Measurements from ENCODE around the gene SRI. TPM values are rescaled to one million over a fixed set of nuclear protein-coding genes. Genes with fewer than 3 reads are reported as not detected.
A peak's percentile ranks its signal among the peaks of the same experiment; 100 is the strongest.

SRI gene
- total RNA-seq, 1 experiment from 2014 or later, result 269 TPM

DNA sequence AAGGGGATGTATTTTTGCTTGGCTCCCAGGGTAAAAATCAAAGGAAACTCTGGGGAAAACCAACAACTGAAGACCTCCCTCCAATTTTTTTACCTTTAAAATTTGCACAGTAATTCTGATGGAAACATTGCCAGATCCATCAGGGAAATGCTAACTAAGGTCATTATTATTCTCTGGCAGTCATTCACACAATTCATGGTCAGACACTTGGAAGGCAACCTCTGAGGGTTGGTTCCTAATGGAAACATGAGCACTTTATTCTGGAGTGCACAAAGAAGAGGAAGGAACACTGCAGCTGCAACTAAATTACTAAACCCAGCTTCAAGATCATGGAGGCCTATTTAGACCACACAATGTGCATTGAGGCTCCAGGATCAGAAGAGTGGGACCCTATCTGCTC, 34.2 kb downstream of the SRI start:
- intact Hi-C loops (cut with micrococcal nuclease; ENCODE audit: unreplicated experiment), result no loop called here
- no TSS peak for BruUV-seq (replicated peaks)
- H3K4me3 ChIP-seq, result no peak overlapping the region
- H2AFZ ChIP-seq, result no peak overlapping the region
- POLR2A ChIA-PET (ENCODE audit: unreplicated experiment), result interaction anchor here (0.7 kb wide), 1 partner anchor 58 kb away, joined by 7 read pairs; no protein-coding TSS in a partner anchor
- H3K27ac ChIP-seq, result 0 out of 2 replicates have a peak overlapping the region, but pooled peaks have one; percentile 40
- H3K36me3 ChIP-seq (ENCODE audit: low read depth), result no peaks in the 10 kb centered on the region
- no peaks in the 10 kb centered on the region for H3K79me2 ChIP-seq (ENCODE audit: low read depth)
- peaks cover 4% of the 10 kb centered on the region for H3F3A ChIP-seq (ENCODE audit: insufficient read depth, low read depth)
- H3K27me3 ChIP-seq (ENCODE audit: insufficient read depth, low read depth), result no peaks in the 10 kb centered on the region
- CTCF ChIA-PET, result interaction anchor here (1.0 kb wide), 1 partner anchor 16 kb away, joined by 9 read pairs; no protein-coding TSS in a partner anchor
- peaks cover 23% of the 10 kb centered on the region for H3K4me1 ChIP-seq (replicated peaks; ENCODE audit: insufficient read depth)
- H3K9me2 ChIP-seq (ENCODE audit: insufficient read depth), result no peaks in the 10 kb centered on the region
- H3K4me2 ChIP-seq, result no peak overlapping the region
- H3K9me3 ChIP-seq (ENCODE audit: insufficient read depth, low read depth), result no peaks in the 10 kb centered on the region
- no peaks in the 10 kb centered on the region for H4K20me1 ChIP-seq (ENCODE audit: insufficient read depth)
- DNase-seq, result no peak
- TF ChIP-seq CTCF (conservative IDR thresholded peaks at IDR 0.05) (no peak), EZH2 (IDR thresholded peaks at IDR 0.05; ENCODE audit: low read depth) (no peak)

GRCh38 chr7:88184848-88185304, 35.0 kb downstream of the SRI start:
- Histone ChIP-seq H3K9me3 (ENCODE audit: insufficient read depth, low read depth) (no peaks in the 10 kb centered on the region), H3K36me3 (ENCODE audit: low read depth) (no peaks in the 10 kb centered on the region), H3F3A (ENCODE audit: insufficient read depth, low read depth) (peaks cover 4% of the 10 kb centered on the region), H3K4me1 (replicated peaks; ENCODE audit: insufficient read depth) (peaks cover 23% of the 10 kb centered on the region), H3K27me3 (ENCODE audit: insufficient read depth, low read depth) (no peaks in the 10 kb centered on the region), H3K4me2 (0 out of 2 replicates have a peak overlapping the region, but pooled peaks have one; percentile 9), H3K27ac (0 out of 2 replicates have a peak overlapping the region, but pooled peaks have one; percentile 40), H3K4me3 (no peak overlapping the region; the same call in 1 of the 2 replicates), H3K79me2 (ENCODE audit: low read depth) (no peaks in the 10 kb centered on the region), H3K9me2 (ENCODE audit: insufficient read depth) (no peaks in the 10 kb centered on the region), H2AFZ (no peak overlapping the region; the same call in 1 of the 2 replicates), H4K20me1 (ENCODE audit: insufficient read depth) (no peaks in the 10 kb centered on the region)
- no peak for TF ChIP-seq CTCF (conservative IDR thresholded peaks at IDR 0.05)
- TF ChIP-seq EZH2 (IDR thresholded peaks at IDR 0.05; ENCODE audit: low read depth), result no peak
- CTCF ChIA-PET, result no interaction called here
- POLR2A ChIA-PET (ENCODE audit: unreplicated experiment), result interaction anchor here (0.7 kb wide), 1 partner anchor 59 kb away, joined by 7 read pairs; no protein-coding TSS in a partner anchor
- peak; percentile 46 to 61 for DNase-seq
- no TSS peak for BruUV-seq (replicated peaks)
- intact Hi-C loops (cut with micrococcal nuclease; ENCODE audit: unreplicated experiment), result loop anchor here (5.0 kb wide), 1 partner anchor 42 kb away; no protein-coding TSS in a partner anchor

GRCh38 chr7:88183051-88183450, 36.8 kb downstream of the SRI start:
- no peak overlapping the region for H2AFZ ChIP-seq
- H3K9me3 ChIP-seq (ENCODE audit: insufficient read depth, low read depth), result no peaks in the 10 kb centered on the region; the same call in 1 of the 2 replicates
- peak overlapping the region; percentile 28 for H3K27ac ChIP-seq
- H3K79me2 ChIP-seq (ENCODE audit: low read depth), result no peaks in the 10 kb centered on the region
- no peaks in the 10 kb centered on the region for H4K20me1 ChIP-seq (ENCODE audit: insufficient read depth)
- CTCF ChIA-PET, result no interaction called here
- no peaks in the 10 kb centered on the region for H3K27me3 ChIP-seq (ENCODE audit: insufficient read depth, low read depth)
- H3K9me2 ChIP-seq (ENCODE audit: insufficient read depth), result no peaks in the 10 kb centered on the region
- BruUV-seq (replicated peaks), result no TSS peak
- H3K4me2 ChIP-seq, result peak overlapping the region; percentile 8; the same call in 1 of the 2 replicates
- no peaks in the 10 kb centered on the region for H3K36me3 ChIP-seq (ENCODE audit: low read depth)
- TF ChIP-seq EZH2 (IDR thresholded peaks at IDR 0.05; ENCODE audit: low read depth), result no peak
- TF ChIP-seq CTCF (conservative IDR thresholded peaks at IDR 0.05), result no peak
- intact Hi-C loops (cut with micrococcal nuclease; ENCODE audit: unreplicated experiment), result loop anchor here (5.0 kb wide), 1 partner anchor 44 kb away; no protein-coding TSS in a partner anchor
- DNase-seq, result peak in 1 of 2 experiments; percentile 85
- POLR2A ChIA-PET (ENCODE audit: unreplicated experiment), result interaction anchor here (0.7 kb wide), 1 partner anchor 32 kb away, joined by 4 read pairs; no protein-coding TSS in a partner anchor
- no peak overlapping the region for H3K4me3 ChIP-seq
- H3K4me1 ChIP-seq (replicated peaks; ENCODE audit: insufficient read depth), result peaks cover 23% of the 10 kb centered on the region
- peaks cover 4% of the 10 kb centered on the region for H3F3A ChIP-seq (ENCODE audit: insufficient read depth, low read depth)

All from PC-9 (cell line).